Uterus (tissue), 4 donors: ENCODE results near the gene NCAM2. TPM values are rescaled to one million over a fixed set of nuclear protein-coding genes. Genes with fewer than 3 reads are reported as not detected.

Experiments
- DNase-seq, 2 donors: peaks; one replicate each; pipeline ENCODE4 v3.0.0-alpha.2; 2019 to 2020
- H3K27ac ChIP-seq, 2 donors: fragments of 200-600 bp; sonication (generic); 1 replicate in 1 of 2; 2 replicates in 1 of 2; pipeline ENCODE4 v1.5.1; 2016 to 2018
- H3K27me3 ChIP-seq, 2 donors: fragments of 200-600 bp; sonication (generic); one replicate each; pipeline ENCODE4 v1.5.1; 2018 to 2019; ENCODE audit warnings: control low read depth in 1 of 2
- H3K36me3 ChIP-seq, 2 donors: fragments of 200-600 bp; sonication (generic); one replicate each; pipeline ENCODE4 v1.5.1; 2019; ENCODE audit warnings: control low read depth in 1 of 2
- H3K4me1 ChIP-seq, 2 donors: fragments of 200-600 bp; sonication (generic); one replicate each; pipeline ENCODE4 v1.5.1; 2018 to 2019; ENCODE audit warnings: control low read depth in 1 of 2
- H3K4me3 ChIP-seq, 2 donors: fragments of 200-600 bp; sonication (generic); 1 replicate in 1 of 2; 2 replicates in 1 of 2; pipeline ENCODE4 v1.5.1; 2018 to 2019; ENCODE audit warnings: mild to moderate bottlenecking in 1 of 2
- H3K9me3 ChIP-seq, 2 donors: fragments of 200-600 bp; sonication (generic); one replicate each; pipeline ENCODE4 v1.5.1; 2019; ENCODE audit warnings: control low read depth in 1 of 2
- CTCF ChIP-seq, 4 experiments: fragments of 200-600 bp in 2 of 4; fragments of 450-650 bp in 2 of 4; sonication (generic) in 2 of 4; IDR thresholded peaks; one replicate each; pipeline ENCODE4 v1.5.1; 2016 to 2019; ENCODE audit warnings: antibody characterized with exemption in 4 of 4, mild to moderate bottlenecking in 2 of 4, moderate library complexity in 1 of 4
- POLR2A ChIP-seq, 2 donors: fragments of 450-650 bp; IDR thresholded peaks; one replicate each; pipeline ENCODE4 v1.6.1; 2016; ENCODE audit warnings: antibody characterized with exemption in 2 of 2, mild to moderate bottlenecking in 1 of 2, moderate library complexity in 1 of 2
- intact Hi-C: fragments of 100-400 bp; cut with DNase I; formaldehyde crosslinking; loops from one replicate; pipeline ENCODE4 v1.15.1; 2023; ENCODE audit warnings: low total_unique reads
- total RNA-seq, 4 donors: library from RNA; depleted of rRNA in 3 of 4; stranded (reverse); fragments of >200 nt in 3 of 4; gene quantifications; one replicate each; pipeline versions ENCODE4 v1.1.0 to v1.2.4, GENCODE V29; 2014 to 2023
- donor health status: DM: yes; HTN: yes; CAD: no.

The NCAM2 gene
- total RNA-seq, 4 donors from 2014 or later: 1.2 to 214 (median 26.1) TPM

- H3K27ac ChIP-seq: no peak overlapping the region
- no peaks in the 10 kb centered on the region for H3K36me3 ChIP-seq
- no peaks in the 10 kb centered on the region for H3K27me3 ChIP-seq
- intact Hi-C loops: no loop called here
- DNase-seq: no peak
- no peak overlapping the region for H3K4me3 ChIP-seq
- H3K9me3 ChIP-seq: no peaks in the 10 kb centered on the region
- TF ChIP-seq CTCF (IDR thresholded peaks at IDR 0.05): no peak
- no peak for TF ChIP-seq POLR2A (IDR thresholded peaks at IDR 0.05)
- H3K4me1 ChIP-seq: no peaks in the 10 kb centered on the region
Measured at GRCh38 chr21:21085206-21085605, 87.0 kb downstream of the NCAM2 start.

- H3K4me1 ChIP-seq: no peaks in the 10 kb centered on the region
- intact Hi-C loops: no loop called here
- no peak for TF ChIP-seq POLR2A (IDR thresholded peaks at IDR 0.05)
- no peak for TF ChIP-seq CTCF (IDR thresholded peaks at IDR 0.05)
- H3K27me3 ChIP-seq: no peaks in the 10 kb centered on the region
- no peak for DNase-seq
- H3K27ac ChIP-seq: no peak overlapping the region
- no peaks in the 10 kb centered on the region for H3K9me3 ChIP-seq
- H3K36me3 ChIP-seq: no peaks in the 10 kb centered on the region
- H3K4me3 ChIP-seq: no peak overlapping the region
Measured at GRCh38 chr21:21096956-21097355, 98.7 kb downstream of the NCAM2 start.

- H3K27ac ChIP-seq: no peak overlapping the region
- TF ChIP-seq CTCF (IDR thresholded peaks at IDR 0.05) (no peak), POLR2A (IDR thresholded peaks at IDR 0.05) (no peak)
Measured at GRCh38 chr21:21097466-21097865, 99.3 kb downstream of the NCAM2 start.

GRCh38 chr21:21101911-21102310 lies 103.7 kb downstream of the NCAM2 start:
- intact Hi-C loops: no loop called here
- Histone ChIP-seq H3K27ac (no peak overlapping the region), H3K9me3 (no peaks in the 10 kb centered on the region), H3K4me1 (no peaks in the 10 kb centered on the region), H3K36me3 (no peaks in the 10 kb centered on the region), H3K4me3 (no peak overlapping the region), H3K27me3 (no peaks in the 10 kb centered on the region)
- TF ChIP-seq CTCF (IDR thresholded peaks at IDR 0.05) (no peak), POLR2A (IDR thresholded peaks at IDR 0.05) (no peak)
- no peak for DNase-seq

More at GRCh38 chr21:21097466-21097865, 99.3 kb downstream of the NCAM2 start:
- no peak for DNase-seq
- intact Hi-C loops: no loop called here
- Histone ChIP-seq H3K9me3 (no peaks in the 10 kb centered on the region), H3K36me3 (no peaks in the 10 kb centered on the region), H3K4me3 (no peak overlapping the region), H3K4me1 (no peaks in the 10 kb centered on the region), H3K27me3 (no peaks in the 10 kb centered on the region)

GRCh38 chr21:21102896-21103295 lies 104.7 kb downstream of the NCAM2 start:
- TF ChIP-seq CTCF (IDR thresholded peaks at IDR 0.05) (no peak), POLR2A (IDR thresholded peaks at IDR 0.05) (no peak)
- Histone ChIP-seq H3K4me1 (no peaks in the 10 kb centered on the region), H3K4me3 (no peak overlapping the region), H3K27me3 (no peaks in the 10 kb centered on the region), H3K27ac (no peak overlapping the region), H3K36me3 (no peaks in the 10 kb centered on the region), H3K9me3 (no peaks in the 10 kb centered on the region)
- no peak for DNase-seq
- intact Hi-C loops: no loop called here
